Kidney glomerular epithelial cell (primary cell): ENCODE measurements around the gene FOXJ3.
"Not testable (repeated sequence)": the region's sequence is repeated elsewhere in the genome, so short reads cannot be mapped to it uniquely, and the experiment has no call there.

Source experiments
- DNase-seq: peaks from one replicate; lab custom pipeline; 2025; lab: John Stamatoyannopoulos, UW

Gene FOXJ3

GRCh38 chr1:42251042-42251441, 84.0 kb downstream of the FOXJ3 start:
- DNase-seq = no peak

- DNase-seq = no peak
Measured at GRCh38 chr1:42250164-42250563, 84.9 kb downstream of the FOXJ3 start.

DNA sequence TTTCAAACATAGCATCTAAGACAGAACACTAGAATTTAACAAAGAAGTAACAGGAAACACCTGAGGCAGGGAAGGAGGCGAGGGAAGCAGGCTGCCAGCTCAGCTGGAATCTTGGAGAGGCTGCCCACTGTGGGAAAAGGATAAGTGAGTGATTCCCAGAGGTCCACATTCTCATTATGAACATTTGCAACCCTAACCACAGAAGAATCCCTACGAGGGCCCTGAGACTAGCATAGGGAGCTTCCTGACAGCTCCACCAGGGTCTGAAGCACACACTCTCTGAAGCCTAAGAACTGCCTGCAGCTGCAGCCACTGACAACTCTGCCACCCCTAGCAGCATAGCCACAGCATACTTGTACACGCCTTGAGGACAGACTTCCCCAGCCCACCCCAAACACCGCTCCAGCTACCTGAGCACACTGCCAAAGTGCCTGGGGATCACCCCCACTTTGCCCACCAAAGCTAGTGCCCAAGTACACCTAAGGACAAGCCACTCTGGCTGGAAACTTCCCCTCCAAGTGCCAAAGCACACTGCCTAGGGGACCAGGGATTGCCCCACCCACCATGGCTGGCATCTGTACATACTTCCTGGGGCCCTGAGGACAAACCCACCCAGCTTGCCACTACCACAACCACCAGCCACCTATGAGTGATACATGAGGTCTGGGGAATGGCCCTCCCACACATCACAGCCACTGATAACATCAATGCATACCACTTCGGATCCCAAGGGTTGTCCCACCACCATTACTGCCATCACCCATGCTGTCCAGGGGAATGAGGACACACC, 93.9 kb downstream of the FOXJ3 start:
- DNase-seq = no peak

- DNase-seq = no peak
Measured at GRCh38 chr1:42239555-42239954, 95.5 kb downstream of the FOXJ3 start.

GRCh38 chr1:42239041-42239440, 96.0 kb downstream of the FOXJ3 start:
- no peak for DNase-seq

GRCh38 chr1:42231253-42231652, 103.8 kb downstream of the FOXJ3 start:
- no peak for DNase-seq

DNA sequence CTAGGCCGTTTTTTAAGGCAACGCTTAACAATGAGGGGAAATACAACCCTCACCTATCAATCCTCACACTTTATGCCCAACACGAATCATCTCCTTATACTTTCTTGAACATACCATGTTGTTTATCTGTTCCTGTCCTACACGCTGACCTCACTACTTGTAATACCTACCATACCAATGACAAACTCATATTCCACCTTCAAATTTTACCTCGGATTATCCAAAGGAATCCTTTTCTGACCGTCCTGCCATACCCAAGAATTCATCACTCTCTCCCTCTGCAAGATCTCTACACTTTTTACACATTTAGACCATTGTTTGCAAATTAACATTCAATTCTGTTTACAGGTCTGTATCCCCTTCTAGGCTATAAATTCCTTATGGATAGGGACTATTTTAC, 106.1 kb downstream of the FOXJ3 start:
- DNase-seq = no peak

DNA sequence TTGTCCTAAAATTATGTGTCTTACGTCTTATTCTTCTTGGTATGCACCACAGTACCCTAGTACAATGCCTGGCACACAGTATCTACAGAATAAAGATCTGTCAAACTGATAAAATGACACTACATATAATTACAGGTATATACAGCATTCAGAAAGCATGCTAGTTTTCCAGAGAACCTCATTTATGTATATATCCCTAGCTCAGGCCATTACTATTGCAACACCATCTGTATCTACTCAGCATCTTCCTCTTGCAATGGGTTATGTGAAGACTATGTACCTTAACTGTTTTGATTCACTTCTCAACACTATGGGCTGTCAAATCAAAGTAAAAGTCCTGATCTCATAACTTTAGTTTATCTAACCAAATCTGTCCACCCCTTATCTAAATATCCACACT, 112.0 kb downstream of the FOXJ3 start:
- DNase-seq = no peak

DNA sequence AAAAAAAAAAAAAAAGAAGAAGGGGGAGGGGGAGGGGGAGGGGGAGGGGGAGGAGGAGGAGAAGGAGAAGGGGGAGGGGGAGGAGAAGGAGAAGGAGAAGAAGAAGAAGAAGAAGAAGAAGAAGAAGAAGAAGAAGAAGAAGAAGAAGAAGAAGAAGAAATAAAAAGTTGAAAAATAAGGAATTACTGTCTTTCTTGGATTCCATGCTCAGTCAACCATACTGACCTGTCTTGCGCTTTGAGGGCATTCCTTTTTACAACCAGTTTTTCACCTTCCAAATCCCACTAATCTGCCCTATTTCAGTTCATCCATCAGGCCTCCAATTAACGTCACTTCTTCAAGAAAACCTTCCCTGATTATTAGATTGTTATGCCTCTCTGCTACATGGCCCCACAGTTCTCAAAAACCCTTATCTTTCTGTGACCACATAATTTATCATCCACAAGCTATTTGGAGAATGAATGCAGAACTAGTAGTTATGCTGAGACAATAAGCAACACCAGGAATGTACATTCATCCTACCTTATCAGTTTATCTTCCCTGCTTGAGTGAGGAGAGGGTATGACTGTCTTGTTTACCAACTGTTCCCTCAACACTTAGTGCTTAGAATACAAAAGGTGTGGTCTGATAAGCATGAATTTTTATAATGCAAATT, 113.0 kb downstream of the FOXJ3 start:
- peak; percentile 79 for DNase-seq

DNA sequence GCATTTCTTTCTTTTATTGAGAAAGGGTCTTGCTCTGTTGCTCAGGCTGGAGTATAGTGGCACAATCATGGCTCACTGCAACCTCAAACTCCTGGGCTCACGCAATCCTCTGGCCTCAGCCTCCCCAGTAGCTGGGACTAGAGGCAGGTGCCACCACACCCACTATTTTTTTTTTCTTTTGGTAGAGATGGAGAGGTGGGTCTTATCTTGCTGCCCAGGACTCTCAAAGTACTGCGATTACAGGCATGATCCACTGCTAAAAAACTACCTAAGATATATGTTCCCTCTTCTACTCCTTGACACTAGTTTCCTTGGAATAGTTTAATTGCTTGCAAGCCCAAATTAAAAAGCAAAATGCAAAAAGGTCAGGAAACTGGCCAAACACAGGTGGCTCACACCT, 113.6 kb downstream of the FOXJ3 start:
- DNase-seq = no peak

DNA sequence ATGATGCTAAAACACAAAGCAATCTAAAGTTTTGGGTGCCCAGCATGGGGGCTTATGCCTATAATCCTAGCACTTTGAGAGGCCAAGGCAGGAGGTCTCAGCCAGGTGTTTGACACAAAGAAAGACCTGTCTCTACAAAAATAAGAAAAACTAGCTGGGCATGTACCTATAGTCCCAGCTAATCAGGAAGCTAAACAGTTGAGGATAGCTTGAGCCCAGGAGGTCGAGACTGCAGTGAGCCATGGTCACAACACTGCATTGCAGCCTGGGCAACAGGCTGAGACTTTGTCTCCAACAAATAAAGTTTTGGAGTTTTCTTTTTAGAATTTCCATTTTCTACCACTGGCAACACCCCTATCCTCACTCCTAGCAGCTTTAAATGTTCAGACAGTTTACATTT, 115.4 kb downstream of the FOXJ3 start:
- DNase-seq = no peak

GRCh38 chr1:42214447-42214871, 120.6 kb downstream of the FOXJ3 start:
- peak; percentile 66 for DNase-seq

- DNase-seq = no peak
Measured at GRCh38 chr1:42211224-42211623, 123.8 kb downstream of the FOXJ3 start.

DNA sequence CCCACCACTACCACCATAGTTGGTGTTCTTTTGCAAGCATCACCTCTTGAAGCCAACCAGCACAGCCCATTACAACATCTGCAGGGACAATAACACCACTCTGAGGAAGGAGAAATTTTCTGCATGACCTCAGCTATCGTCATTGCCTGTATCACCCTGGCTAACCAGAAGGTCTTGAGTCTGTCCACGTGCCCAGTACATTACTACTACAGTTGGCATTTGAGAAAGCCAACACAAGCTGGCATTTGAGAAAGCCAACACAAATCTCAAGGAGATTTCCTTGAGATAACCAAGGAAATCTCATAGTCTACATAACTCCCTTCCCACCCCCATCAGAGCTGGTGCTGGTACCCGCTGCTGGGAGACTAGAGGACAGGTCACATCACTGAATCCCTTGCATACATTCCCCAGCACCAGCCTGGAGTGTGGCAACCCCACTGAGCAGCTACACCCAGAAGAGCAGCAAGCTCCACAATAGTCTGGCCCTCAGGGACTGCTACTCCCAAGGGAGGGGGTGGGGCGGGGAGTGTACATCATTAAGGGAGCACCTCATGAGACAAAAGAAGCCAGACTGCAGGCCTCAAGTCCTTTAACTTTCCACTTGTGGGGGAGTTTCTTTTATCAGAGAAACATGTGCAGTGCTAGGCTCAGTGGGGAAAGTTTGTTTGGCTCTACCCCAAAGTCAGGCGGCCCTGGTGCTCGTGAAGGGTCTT, 124.5 kb downstream of the FOXJ3 start:
- no peak for DNase-seq

DNA sequence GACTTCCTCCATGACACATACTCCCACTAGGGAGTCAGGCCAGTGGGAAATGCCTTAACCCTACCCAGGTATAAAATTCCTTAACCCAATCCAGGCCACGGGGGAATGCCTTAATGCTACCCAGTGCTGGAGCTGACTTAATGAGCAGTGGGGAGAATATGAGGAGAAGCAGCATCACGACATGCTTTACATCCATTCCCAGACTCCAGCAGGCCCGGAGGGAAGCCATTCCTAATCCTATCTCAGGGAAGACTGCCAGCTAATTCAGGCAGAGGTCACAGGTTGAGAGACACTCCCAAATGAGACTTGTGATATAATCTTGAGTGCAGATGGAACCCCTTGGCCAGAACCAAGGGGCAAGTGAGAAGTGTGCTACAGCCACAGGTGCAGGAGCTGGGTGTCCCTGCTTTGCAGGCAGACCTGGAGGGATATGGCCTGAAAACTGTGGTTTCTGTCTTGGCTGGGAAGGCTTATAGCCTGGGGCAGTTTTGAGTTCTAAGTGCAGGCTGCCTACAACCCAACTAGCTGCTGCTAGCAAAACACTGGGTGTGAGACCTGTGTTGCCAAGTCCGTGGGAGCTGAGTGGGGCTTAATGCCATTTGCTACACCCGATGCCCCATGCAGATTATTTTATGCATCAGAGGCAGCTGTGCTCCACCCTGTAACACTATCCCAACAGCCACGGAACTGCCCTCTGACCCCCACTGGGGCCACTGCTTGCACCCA, 125.3 kb downstream of the FOXJ3 start:
- DNase-seq = no peak

GRCh38 chr1:42206930-42207329, 128.1 kb downstream of the FOXJ3 start:
- not testable (repeated sequence) for DNase-seq

- DNase-seq = no peak
Measured at GRCh38 chr1:42206164-42206563, 128.9 kb downstream of the FOXJ3 start.

GRCh38 chr1:42201986-42202385, 133.0 kb downstream of the FOXJ3 start:
- no peak for DNase-seq

DNA sequence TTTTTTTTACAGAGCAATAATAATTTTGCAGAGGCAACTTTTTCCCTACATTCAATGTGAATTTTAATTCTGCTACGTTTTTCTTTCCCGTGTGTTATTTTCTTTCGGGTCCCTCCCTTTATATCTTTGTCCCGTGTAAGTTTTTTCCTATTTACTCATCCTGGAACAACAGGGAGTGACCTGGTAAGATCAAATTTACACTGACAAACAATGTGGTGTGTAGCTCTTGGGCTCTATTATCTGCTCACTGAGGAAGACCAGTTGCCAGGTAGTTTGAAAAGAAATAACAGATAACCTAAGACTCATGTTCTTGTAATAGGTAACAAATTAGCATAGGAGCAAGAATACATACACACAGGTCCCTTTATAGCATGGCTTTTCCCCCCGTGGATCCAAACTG, 136.8 kb downstream of the FOXJ3 start:
- DNase-seq = no peak

GRCh38 chr1:42195841-42196240, 139.2 kb downstream of the FOXJ3 start:
- DNase-seq = no peak

GRCh38 chr1:42192106-42192505, 142.9 kb downstream of the FOXJ3 start:
- no peak for DNase-seq

DNA sequence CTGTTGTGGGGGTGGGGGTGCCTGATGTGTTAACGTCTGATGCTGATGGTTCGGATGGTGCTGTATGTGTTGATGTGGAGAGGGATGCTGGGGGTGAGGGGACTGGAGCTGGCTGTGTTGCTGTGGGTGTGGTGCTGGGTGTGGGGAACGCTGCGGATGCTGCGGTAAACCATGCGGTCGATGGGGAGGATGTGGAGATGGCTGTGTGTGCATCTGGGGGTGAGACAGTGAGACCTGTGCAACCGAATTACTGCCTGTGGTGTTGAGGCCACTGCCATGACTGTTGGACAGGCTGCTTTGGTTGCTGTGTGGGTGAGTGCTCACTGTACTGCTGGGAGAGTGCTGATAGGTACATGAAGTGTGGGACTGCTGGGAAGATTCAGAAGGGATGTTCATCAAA, 143.7 kb downstream of the FOXJ3 start:
- no peak for DNase-seq
